K562 (cell line): Measurements from ENCODE around the gene BRPF1. TPM values are rescaled to one million over a fixed set of nuclear protein-coding genes. Genes with fewer than 3 reads are reported as not detected.

ENCODE experiments used
- ATAC-seq: fragments of 200-7000 bp; cut with Tn5 transposase; 3 replicates; pipeline ENCODE4 v1.9.1; 2020; ENCODE audit warnings: moderate library complexity
- BruUV-seq: library from RNA; stranded (reverse); fragments of 400-500 nt; replicated peaks from 2 replicates; lab custom pipeline; 2021; lab: Mats Ljungman, UMichigan
- CTCF ChIA-PET: fragments of 300-600 bp; formaldehyde crosslinking; extraction: SDS; loops from one replicate; lab custom pipeline; 2021; ENCODE audit warnings: low intra/inter-chr PET ratio; lab: Yijun Ruan, JAX
- POLR2A ChIA-PET: fragments of 300-600, 350-650 bp; sonication (Branson Sonifier 250); formaldehyde crosslinking; extraction: SDS; loops from one replicate; lab custom pipeline; 2021; ENCODE audit warnings: antibody characterized with exemption, inconsistent platforms; lab: Yijun Ruan, JAX
- DNase-seq, 4 experiments: peaks; one replicate each; pipeline versions ENCODE4 v3.0.0 to v3.0.0-alpha.2; 2011 to 2018; ENCODE audit warnings: low spot score in 3 of 4, mixed read lengths in 3 of 4; ENCODE audit errors: extremely low read depth in 1 of 4
- FAIRE-seq: peaks from 2 replicates; lab custom pipeline; 2011; peaks lifted over from hg19 to GRCh38; lab: Jason Lieb, UNC
- H2AFZ ChIP-seq: 2 replicates; pipeline ENCODE4 v1.6.0; 2011; ENCODE audit warnings: low read depth, low read length, control low read depth, inconsistent platforms
- H3K27ac ChIP-seq: fragments of 200-600 bp; 3 replicates; pipeline ENCODE4 v1.8.0; 2011; ENCODE audit warnings: low read depth, mild to moderate bottlenecking, control low read depth, inconsistent platforms, low read length, moderate library complexity, mixed read lengths; ENCODE audit errors: extremely low read depth
- H3K27me3 ChIP-seq, 2 experiments: fragments of 300-600 bp in 1 of 2; 2 replicates in 1 of 2; 3 replicates in 1 of 2; pipeline versions ENCODE4 v1.6.0 to v1.8.0; 2011; ENCODE audit warnings: inconsistent platforms in 2 of 2, low read length in 2 of 2, mild to moderate bottlenecking in 1 of 2, mixed read lengths in 1 of 2, moderate library complexity in 1 of 2; ENCODE audit not compliant: control insufficient read depth in 2 of 2, insufficient read depth in 2 of 2
- H3K36me3 ChIP-seq: fragments of 300-600 bp; 3 replicates; pipeline ENCODE4 v1.8.0; 2011; ENCODE audit warnings: mild to moderate bottlenecking, low read length, inconsistent platforms; ENCODE audit not compliant: control insufficient read depth, insufficient read depth
- H3K4me1 ChIP-seq, 2 experiments: fragments of 200-600 bp in 1 of 2; replicated peaks in 1 of 2; 2 replicates in 1 of 2; 3 replicates in 1 of 2; pipeline versions ENCODE4 v1.5.1 to v1.8.0; 2011; ENCODE audit warnings: inconsistent platforms in 2 of 2, low read length in 2 of 2, mild to moderate bottlenecking in 1 of 2, mixed read lengths in 1 of 2, moderate library complexity in 1 of 2; ENCODE audit not compliant: control insufficient read depth in 2 of 2, insufficient read depth in 2 of 2
- H3K4me2 ChIP-seq: 2 replicates; pipeline ENCODE4 v1.6.1; 2011; ENCODE audit warnings: low read length, control low read depth, inconsistent platforms, mixed read lengths; ENCODE audit not compliant: insufficient read depth
- H3K4me3 ChIP-seq: fragments of 200-600 bp; sonication (generic), shearing (Covaris generic); 2 replicates; pipeline ENCODE4 v1.5.1; 2016; ENCODE audit warnings: control low read depth, inconsistent platforms
- H3K79me2 ChIP-seq: fragments of 200-600 bp; 3 replicates; pipeline ENCODE4 v1.8.0; 2011; ENCODE audit warnings: low read length, inconsistent platforms; ENCODE audit not compliant: control insufficient read depth, insufficient read depth
- H3K9ac ChIP-seq, 2 experiments: 2 replicates each; pipeline versions ENCODE4 v1.6.0 to v1.6.1; 2011; ENCODE audit warnings: low read depth in 2 of 2, low read length in 2 of 2, control low read depth in 1 of 2, inconsistent platforms in 1 of 2, mild to moderate bottlenecking in 1 of 2, mixed read lengths in 1 of 2; ENCODE audit not compliant: insufficient read depth in 1 of 2
- H3K9me1 ChIP-seq: one replicate; pipeline ENCODE4 v1.6.0; 2011; ENCODE audit warnings: inconsistent platforms, mild to moderate bottlenecking, low read length, moderate library complexity; ENCODE audit not compliant: control insufficient read depth, insufficient read depth
- H3K9me3 ChIP-seq: replicated peaks from 2 replicates; pipeline ENCODE4 v1.5.1; 2011; ENCODE audit warnings: low read depth, low read length, inconsistent platforms; ENCODE audit not compliant: control insufficient read depth, insufficient read depth
- H4K20me1 ChIP-seq: replicated peaks from 2 replicates; pipeline ENCODE4 v1.6.1; 2011; ENCODE audit warnings: low read length, inconsistent platforms, mixed read lengths; ENCODE audit not compliant: control insufficient read depth, insufficient read depth
- ATF7 ChIP-seq: fragments of 450-650 bp; IDR thresholded peaks from 2 replicates; pipeline ENCODE4 v1.7.1; 2014; ENCODE audit warnings: mild to moderate bottlenecking, moderate library complexity
- BRF1 ChIP-seq: IDR thresholded peaks from 3 replicates; pipeline ENCODE4 v1.6.1; 2011; ENCODE audit warnings: borderline replicate concordance, mild to moderate bottlenecking; ENCODE audit not compliant: insufficient read length; ENCODE audit errors: extremely low read depth
- GTF2E2 ChIP-seq: fragments of 200-800 bp; sonication (Bioruptor generic); IDR thresholded peaks from 2 replicates; pipeline ENCODE4 v1.6.1; 2016; ENCODE audit warnings: missing genetic modification characterization, missing compliant biosample characterization
- HBP1 ChIP-seq: fragments of 450-650 bp; formaldehyde crosslinking; IDR thresholded peaks from 2 replicates; pipeline ENCODE4 v1.4.0; 2022; ENCODE audit warnings: missing genetic modification characterization
- HDAC6 ChIP-seq: IDR thresholded peaks from 2 replicates; pipeline ENCODE4 v1.6.1; 2012; ENCODE audit warnings: low read depth, mild to moderate bottlenecking, control low read depth, inconsistent platforms, low read length, moderate library complexity
- HDGF ChIP-seq: fragments of 450-650 bp; IDR thresholded peaks from 2 replicates; pipeline ENCODE4 v1.6.1; 2016
- MLX ChIP-seq, 2 experiments: fragments of 450-650 bp in 1 of 2; sonication (generic) in 1 of 2; formaldehyde crosslinking; conservative IDR thresholded peaks; 2 replicates each; pipeline versions ENCODE4 v1.4.0 to v1.8.1; 2020 to 2022; ENCODE audit warnings: mild to moderate bottlenecking in 1 of 2, missing genetic modification reagents in 1 of 2
- NFIX ChIP-seq: fragments of 250-450 bp; sonication (Bioruptor Pico); IDR thresholded peaks from 2 replicates; pipeline ENCODE4 v1.4.0; 2020; ENCODE audit warnings: low read depth, mild to moderate bottlenecking, moderate library complexity
- NFRKB ChIP-seq: fragments of 450-650 bp; IDR thresholded peaks from 2 replicates; pipeline ENCODE4 v1.6.1; 2016; ENCODE audit warnings: low read depth
- PTRF ChIP-seq: fragments of 450-650 bp; IDR thresholded peaks from 2 replicates; pipeline ENCODE4 v1.6.1; 2016; ENCODE audit warnings: mild to moderate bottlenecking, missing genetic modification characterization, missing compliant biosample characterization
- PYGO2 ChIP-seq: fragments of 450-650 bp; IDR thresholded peaks from 2 replicates; pipeline ENCODE4 v1.6.1; 2016; ENCODE audit warnings: mild to moderate bottlenecking, missing genetic modification characterization, moderate library complexity, missing compliant biosample characterization
- RFX7 ChIP-seq: fragments of 250-450 bp; sonication (Bioruptor Pico); IDR thresholded peaks from 2 replicates; pipeline ENCODE4 v1.5.1; 2021; ENCODE audit warnings: mild to moderate bottlenecking
- SRSF9 ChIP-seq: fragments of 200-400 bp; formaldehyde crosslinking; IDR thresholded peaks from 2 replicates; pipeline ENCODE4 v1.6.1; 2017; ENCODE audit warnings: low read depth, low read length, borderline replicate concordance
- ZC3H4 ChIP-seq: sonication (generic); formaldehyde crosslinking; IDR thresholded peaks from 2 replicates; pipeline ENCODE4 v1.9.0; 2021; ENCODE audit warnings: missing genetic modification reagents, borderline replicate concordance
- ZKSCAN8 ChIP-seq: fragments of 200-800 bp; sonication (Bioruptor generic); IDR thresholded peaks from 2 replicates; pipeline ENCODE4 v1.6.1; 2016; ENCODE audit warnings: missing genetic modification characterization, missing compliant biosample characterization
- ZNF212 ChIP-seq: fragments of 450-650 bp; formaldehyde crosslinking; IDR thresholded peaks from 2 replicates; pipeline ENCODE4 v1.4.0; 2020; ENCODE audit warnings: mild to moderate bottlenecking
- ZNF217 ChIP-seq: sonication (generic); formaldehyde crosslinking; IDR thresholded peaks from 2 replicates; pipeline ENCODE4 v1.8.0; 2022; ENCODE audit warnings: mild to moderate bottlenecking, missing genetic modification reagents
- ZNF23 ChIP-seq: fragments of 250-450 bp; sonication (Bioruptor Pico); IDR thresholded peaks from 2 replicates; pipeline ENCODE4 v1.4.0; 2020; ENCODE audit warnings: mild to moderate bottlenecking
- ZNF316 ChIP-seq: fragments of 450-650 bp; IDR thresholded peaks from 2 replicates; pipeline ENCODE4 v1.6.1; 2016
- ZNF740 ChIP-seq, 3 experiments: fragments of 200-800 bp in 1 of 3; sonication (Bioruptor generic) in 1 of 3; sonication (generic) in 1 of 3; formaldehyde crosslinking in 1 of 3; IDR thresholded peaks; 2 replicates each; pipeline versions ENCODE4 v1.6.1 to v1.8.0; 2016 to 2022; ENCODE audit warnings: mild to moderate bottlenecking in 2 of 3, missing compliant biosample characterization in 2 of 3, missing genetic modification characterization in 2 of 3, missing genetic modification reagents in 1 of 3
- WGBS: fragments of 100-300 bp; shearing (Covaris generic); methylation state at CpG from one replicate; pipeline ENCODE4 v1.1.6; 2016; ENCODE audit warnings: low coverage, mixed read lengths; ENCODE audit not compliant: insufficient coverage; ENCODE audit errors: missing lambda C conversion rate; 5-methylcytosine and 5-hydroxymethylcytosine counted together
- in situ Hi-C: fragments of 300-500 bp; cut with MboI; formaldehyde crosslinking; loops from 4 replicates; pipeline ENCODE4 v1.15.0; 2018; ENCODE audit warnings: inconsistent platforms, mixed read lengths
- intact Hi-C: fragments of 100-400 bp; cut with micrococcal nuclease; formaldehyde crosslinking; loops from 2 replicates; pipeline ENCODE4 v1.14.2; 2022
- polyA plus RNA-seq, 8 experiments: library from polyadenylated mRNA; depleted of rRNA in 4 of 8; stranded (reverse) in 5 of 8; unstranded in 3 of 8; fragments of >200 nt; fragmentation: Nextera tagmentation in 2 of 8; fragmentation: Illumina TruSeq in 1 of 8; extraction: Ambion mirVana in 2 of 8; extraction: Trizol in 1 of 8; gene quantifications; 2 replicates each; pipeline versions ENCODE4 v1.2.1 to v1.2.3, GENCODE V29; 2011 to 2014; ENCODE audit warnings: inconsistent platforms in 1 of 8, missing spikeins in 1 of 8
- total RNA-seq, 7 experiments: library from RNA; depleted of rRNA in 6 of 7; stranded (reverse); fragments of >200 nt in 6 of 7; fragmentation: Illumina TruSeq in 2 of 7; extraction: Trizol in 2 of 7; gene quantifications; 2 replicates each; pipeline versions ENCODE4 v1.2.1 to v1.2.3, GENCODE V29; 2011 to 2021; ENCODE audit warnings: low replicate concordance in 1 of 7

Gene BRPF1
- total and polyA plus RNA-seq, 9 of the 15 experiments (the other 6 are each of a cell fraction or from before 2014, with no cell fraction given), result 1.1 to 40.2 (median 23.5) TPM

GRCh38 chr3:9715136-9715535 lies 16.4 kb upstream of the BRPF1 start:
- Histone ChIP-seq H3K79me2 (no peaks in the 10 kb centered on the region), H3K27ac (no peak overlapping the region), H3K4me3 (no peak overlapping the region), H2AFZ (peak overlapping the region; percentile 89), H3K9me1 (no peaks in the 10 kb centered on the region), H3K36me3 (no peaks in the 10 kb centered on the region), H3K4me1 (peaks cover 5 to 10% of the 10 kb centered on the region in 2 experiments; a peak in 4 of 5 replicates), H4K20me1 (no peaks in the 10 kb centered on the region), H3K9me3 (no peaks in the 10 kb centered on the region), H3K9ac (peak overlapping the region in 1 of 2 experiments; percentile 72; a peak in 1 of 4 replicates), H3K4me2 (no peak overlapping the region), H3K27me3 (peaks cover 35 to 44% of the 10 kb centered on the region in 2 experiments)
- FAIRE-seq (peak; percentile 77), DNase-seq (peak in 2 of 4 experiments; percentile 50 to 61), ATAC-seq (peak; percentile 64)
- POLR2A ChIA-PET, result interaction anchor here (1.1 to 1.5 kb wide), 3 partner anchors 9 to 16 kb away, joined by 3 to 6 read pairs (median 5); no protein-coding TSS in a partner anchor
- CTCF ChIA-PET, result interaction anchor here (0.6 kb wide), 1 partner anchor 510 kb away, joined by 3 read pairs; no protein-coding TSS in a partner anchor
- no TSS peak for BruUV-seq
- in situ Hi-C loops (no loop called here), intact Hi-C loops (loop anchor here (5.0 to 10.0 kb wide), 7 partner anchors 77 to 360 kb away; partner anchors contain the start of genes ARPC4, CRELD1, FANCD2 and RPUSD3)
- 9% methylated on average over 4 of the region's 4 CpGs for WGBS
- TF ChIP-seq ZC3H4 (CRISPR knock-in tag) (no peak), MLX (CRISPR knock-in tag; conservative IDR thresholded peaks at IDR 0.05) (no peak), ZNF316 (peak; percentile 41; the same call in 1 of the 2 replicates), ZNF217 (no peak), ZNF23 (CRISPR knock-in tag) (no peak), NFRKB (no peak), HDGF (no peak), GTF2E2 (tag) (0 out of 2 replicates have a peak, but pooled peaks have one; percentile 22), BRF1 (no peak), ATF7 (no peak), PYGO2 (tag) (no peak), SRSF9 (no peak), NFIX (CRISPR knock-in tag) (no peak), HBP1 (no peak), ZNF740 (CRISPR knock-in tag; IDR thresholded peaks at IDR 0.05) (0 out of 2 replicates have a peak, but pooled peaks have one; percentile 5), ZNF740 (tag; IDR thresholded peaks at IDR 0.05) (no peak), ZNF212 (CRISPR knock-in tag) (no peak), ZKSCAN8 (CRISPR knock-in tag) (no peak), HDAC6 (no peak), RFX7 (CRISPR knock-in tag) (no peak), PTRF (no peak)
